Karpas-422 (cell line): Measurements from ENCODE around the gene MPPED2. TPM values are rescaled to one million over a fixed set of nuclear protein-coding genes. Genes with fewer than 3 reads are reported as not detected.

Experiments used
- DNase-seq: peaks from one replicate; pipeline ENCODE4 v3.0.0-alpha.2; 2015
- H2AFZ ChIP-seq: fragments of 200-600 bp; sonication (generic); 2 replicates; pipeline ENCODE4 v1.6.1; 2014; ENCODE audit warnings: antibody characterized with exemption, low read length, mixed read lengths
- H3K27ac ChIP-seq: fragments of 200-600 bp; sonication (generic); 2 replicates; pipeline ENCODE4 v1.5.1; 2014; ENCODE audit warnings: mild to moderate bottlenecking, low read length, moderate library complexity
- H3K27me3 ChIP-seq: fragments of 200-600 bp; sonication (generic); 2 replicates; pipeline ENCODE4 v1.6.1; 2014; ENCODE audit warnings: low read length, mixed read lengths
- H3K36me3 ChIP-seq: fragments of 200-600 bp; sonication (generic); 2 replicates; pipeline ENCODE4 v1.6.1; 2014; ENCODE audit warnings: low read length, mixed read lengths; ENCODE audit not compliant: insufficient read depth
- H3K4me1 ChIP-seq: fragments of 200-600 bp; sonication (generic); 2 replicates; pipeline ENCODE4 v1.6.1; 2014; ENCODE audit warnings: mild to moderate bottlenecking, low read length, mixed read lengths
- H3K4me2 ChIP-seq: fragments of 200-600 bp; sonication (generic); 2 replicates; pipeline ENCODE4 v1.6.1; 2014; ENCODE audit warnings: low read length, low read depth, mild to moderate bottlenecking; ENCODE audit not compliant: poor library complexity, severe bottlenecking
- H3K4me3 ChIP-seq: fragments of 200-600 bp; sonication (generic); 2 replicates; pipeline ENCODE4 v1.5.1; 2014; ENCODE audit warnings: mild to moderate bottlenecking, antibody characterized with exemption, low read length, mixed read lengths
- H3K79me2 ChIP-seq: fragments of 200-600 bp; sonication (generic); 2 replicates; pipeline ENCODE4 v1.6.1; 2014; ENCODE audit warnings: mild to moderate bottlenecking, low read length, mixed read lengths
- H3K9ac ChIP-seq: fragments of 200-600 bp; sonication (generic); 2 replicates; pipeline ENCODE4 v1.6.0; 2014; ENCODE audit warnings: low read length
- H3K9me2 ChIP-seq: fragments of 200-600 bp; sonication (generic), shearing (Covaris generic); replicated peaks from 2 replicates; pipeline ENCODE4 v1.6.0; 2014; ENCODE audit warnings: mild to moderate bottlenecking, low read length, moderate library complexity; ENCODE audit not compliant: insufficient read depth
- H3K9me3 ChIP-seq: fragments of 300-700, 200-600 bp; sonication (generic); 2 replicates; pipeline ENCODE4 v1.6.1; 2014; ENCODE audit warnings: low read length, mixed read lengths
- H4K20me1 ChIP-seq: fragments of 200-600 bp; sonication (generic); 2 replicates; pipeline ENCODE4 v1.6.1; 2014; ENCODE audit warnings: mild to moderate bottlenecking, antibody characterized with exemption, low read length, low read depth; ENCODE audit not compliant: insufficient read depth
- total RNA-seq: library from RNA; depleted of rRNA; stranded (reverse); fragments of >200 nt; shearing (Covaris generic); gene quantifications from 2 replicates; pipeline ENCODE4 v1.2.3, GENCODE V29; 2014; ENCODE audit warnings: low replicate concordance

Gene MPPED2
- total RNA-seq, 1 experiment from 2014 or later, result not detected

DNA sequence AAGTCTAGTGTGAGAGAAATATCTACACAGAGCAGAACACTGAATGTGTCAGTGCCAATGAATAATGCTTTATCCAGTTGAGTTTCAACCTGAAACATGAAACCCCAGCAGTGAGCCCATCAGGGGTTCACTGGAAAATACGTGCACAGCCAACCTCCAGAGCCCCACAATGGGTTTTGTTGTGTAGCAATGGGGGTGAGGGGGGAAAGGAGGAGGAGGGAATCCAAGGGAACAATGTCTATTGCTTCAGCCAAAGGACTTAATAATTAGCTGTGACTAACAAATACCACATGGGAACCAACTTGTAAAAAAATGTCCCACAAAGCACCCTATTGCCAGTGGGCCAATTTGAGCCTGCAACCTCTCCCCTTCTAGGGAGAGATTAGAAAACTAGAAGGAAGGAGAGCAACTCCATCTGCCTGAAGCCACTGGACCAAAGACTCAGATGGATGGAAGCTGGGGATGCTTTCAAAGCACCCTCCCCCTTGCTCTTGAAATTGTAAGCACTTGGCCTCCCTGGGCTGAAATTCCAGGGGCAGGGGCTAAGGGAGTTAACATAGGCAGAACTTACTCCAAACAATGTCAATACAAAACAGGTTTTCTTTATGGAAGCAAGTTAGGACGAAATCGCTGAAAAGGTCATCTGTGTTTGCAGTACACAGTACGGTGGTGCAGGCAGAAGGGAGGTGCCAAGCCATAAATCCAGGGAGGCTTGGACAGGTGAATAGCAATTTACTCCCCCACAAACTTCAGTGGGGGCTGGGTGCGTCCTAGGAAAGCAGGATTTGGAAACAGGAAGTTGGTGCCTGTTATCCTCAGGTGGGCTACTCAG is 163.5 kb downstream of the MPPED2 start:
- no peak overlapping the region for H3K27ac ChIP-seq
- H2AFZ ChIP-seq, result no peak overlapping the region
- no peak overlapping the region for H3K4me2 ChIP-seq
- no peak overlapping the region for H3K4me3 ChIP-seq
- H4K20me1 ChIP-seq, result no peaks in the 10 kb centered on the region
- no peaks in the 10 kb centered on the region for H3K79me2 ChIP-seq
- H3K27me3 ChIP-seq, result no peaks in the 10 kb centered on the region
- DNase-seq, result no peak
- no peak overlapping the region for H3K9ac ChIP-seq
- no peaks in the 10 kb centered on the region for H3K9me3 ChIP-seq
- no peaks in the 10 kb centered on the region for H3K9me2 ChIP-seq
- H3K36me3 ChIP-seq, result no peaks in the 10 kb centered on the region
- no peaks in the 10 kb centered on the region for H3K4me1 ChIP-seq

DNA sequence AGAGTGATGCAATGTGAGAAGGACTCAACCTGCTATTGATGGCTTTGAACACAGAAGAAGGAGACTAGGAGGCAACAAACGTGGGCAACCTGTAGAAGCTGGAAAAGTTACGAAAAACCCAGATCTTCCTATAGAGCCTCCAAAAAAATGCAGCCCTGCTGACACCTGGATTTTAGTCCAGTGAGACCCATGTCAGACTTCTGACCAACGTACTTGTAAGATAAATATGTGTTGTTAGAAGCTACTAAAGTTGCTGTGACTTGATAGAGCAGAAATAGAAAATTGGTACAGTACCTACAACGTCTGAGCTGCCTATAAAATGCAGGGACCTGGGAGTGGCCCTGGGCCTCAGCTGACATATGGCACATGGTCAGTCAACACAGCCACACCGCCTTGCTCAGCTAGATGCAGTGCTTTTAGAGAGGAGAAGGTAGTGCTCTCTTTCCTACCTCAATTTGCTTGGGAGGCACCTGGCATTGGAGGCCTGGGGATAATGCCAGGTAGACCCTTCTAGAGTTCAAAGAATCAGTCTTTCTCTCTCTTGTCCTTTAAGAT is 165.8 kb downstream of the MPPED2 start:
- no peaks in the 10 kb centered on the region for H3K36me3 ChIP-seq
- H4K20me1 ChIP-seq, result no peaks in the 10 kb centered on the region
- H2AFZ ChIP-seq, result no peak overlapping the region
- DNase-seq, result no peak
- H3K27ac ChIP-seq, result no peak overlapping the region
- H3K9me2 ChIP-seq, result no peaks in the 10 kb centered on the region
- H3K4me2 ChIP-seq, result no peak overlapping the region
- H3K27me3 ChIP-seq, result 0 out of 2 replicates have a peak, but pooled peaks cover 3% of the 10 kb centered on the region
- no peaks in the 10 kb centered on the region for H3K4me1 ChIP-seq
- H3K9me3 ChIP-seq, result no peaks in the 10 kb centered on the region
- H3K79me2 ChIP-seq, result no peaks in the 10 kb centered on the region
- no peak overlapping the region for H3K4me3 ChIP-seq
- no peak overlapping the region for H3K9ac ChIP-seq

DNA sequence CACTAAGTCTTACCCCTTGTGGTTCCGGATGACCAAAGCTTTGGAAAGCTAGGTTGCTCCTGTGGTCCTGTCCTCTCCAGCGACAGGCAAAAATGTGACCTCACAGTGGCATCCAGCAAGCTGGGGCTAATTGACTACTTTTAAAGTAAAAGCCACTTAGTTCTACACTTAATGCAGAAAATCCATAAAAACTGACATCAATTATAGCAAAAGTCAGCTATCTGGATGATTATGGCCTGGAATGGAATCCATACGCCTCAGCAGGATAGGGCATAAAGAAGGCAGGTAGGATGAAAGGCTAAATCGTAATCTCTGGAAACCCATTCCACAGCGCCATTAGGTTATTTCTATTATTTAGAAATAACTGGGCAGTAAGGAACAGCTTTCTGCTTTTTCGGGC is 171.3 kb downstream of the MPPED2 start:
- H3K27me3 ChIP-seq, result 0 out of 2 replicates have a peak, but pooled peaks cover 3% of the 10 kb centered on the region
- no peaks in the 10 kb centered on the region for H3K79me2 ChIP-seq
- H3K9ac ChIP-seq, result no peak overlapping the region
- H3K9me3 ChIP-seq, result no peaks in the 10 kb centered on the region
- H3K4me2 ChIP-seq, result no peak overlapping the region
- no peaks in the 10 kb centered on the region for H3K36me3 ChIP-seq
- H3K9me2 ChIP-seq, result no peaks in the 10 kb centered on the region
- H3K4me1 ChIP-seq, result no peaks in the 10 kb centered on the region
- no peak overlapping the region for H3K4me3 ChIP-seq
- H3K27ac ChIP-seq, result no peak overlapping the region
- no peak overlapping the region for H2AFZ ChIP-seq
- H4K20me1 ChIP-seq, result no peaks in the 10 kb centered on the region
- DNase-seq, result no peak

DNA sequence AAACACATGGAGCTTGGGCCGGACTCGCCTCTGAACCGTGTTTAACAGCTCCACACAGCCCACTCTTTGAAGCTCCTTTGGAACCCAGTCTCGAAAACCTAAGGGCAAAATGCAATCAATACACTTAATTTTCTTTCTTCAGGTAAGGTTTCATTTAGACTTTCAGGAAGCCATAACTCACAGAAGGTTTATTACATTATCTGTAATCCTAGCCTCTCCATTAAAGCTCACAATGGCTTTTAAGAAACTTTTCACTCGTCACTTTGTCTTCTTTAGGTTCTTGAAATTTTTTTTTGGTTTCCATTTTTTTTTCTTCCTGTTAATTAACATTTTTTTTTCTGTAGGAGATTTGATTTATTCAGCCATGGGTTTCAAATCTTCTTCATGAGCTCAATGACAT is 171.9 kb downstream of the MPPED2 start:
- Histone ChIP-seq H3K79me2 (no peaks in the 10 kb centered on the region), H3K4me1 (no peaks in the 10 kb centered on the region), H3K9ac (no peak overlapping the region), H3K27ac (no peak overlapping the region), H4K20me1 (no peaks in the 10 kb centered on the region), H2AFZ (no peak overlapping the region), H3K4me3 (no peak overlapping the region), H3K9me3 (no peaks in the 10 kb centered on the region), H3K9me2 (no peaks in the 10 kb centered on the region), H3K36me3 (no peaks in the 10 kb centered on the region), H3K4me2 (no peak overlapping the region), H3K27me3 (0 out of 2 replicates have a peak, but pooled peaks cover 3% of the 10 kb centered on the region)
- DNase-seq, result no peak

DNA sequence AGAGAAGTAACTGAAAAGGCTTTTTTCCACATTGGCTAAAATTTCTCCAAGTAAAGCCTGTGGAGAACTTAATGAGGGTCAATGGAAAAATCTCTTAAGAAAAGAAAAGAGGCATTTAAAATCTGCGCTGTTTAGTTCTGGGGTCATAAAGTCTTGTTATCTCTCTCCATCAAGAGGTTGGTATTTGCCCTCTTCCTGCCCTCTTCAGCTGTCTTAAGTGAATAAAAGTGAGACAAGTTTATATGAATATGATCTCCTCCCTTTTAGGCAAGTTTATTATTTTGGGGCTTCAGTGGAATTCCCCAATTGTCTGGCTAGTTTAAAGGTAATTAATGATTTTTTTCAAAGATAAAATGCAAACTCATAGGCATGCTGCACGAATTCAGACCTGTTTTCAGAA is 173.6 kb downstream of the MPPED2 start:
- Histone ChIP-seq H4K20me1 (no peaks in the 10 kb centered on the region), H3K79me2 (no peaks in the 10 kb centered on the region), H3K9ac (no peak overlapping the region), H3K4me1 (no peaks in the 10 kb centered on the region), H3K9me3 (no peaks in the 10 kb centered on the region), H2AFZ (no peak overlapping the region), H3K27ac (no peak overlapping the region), H3K36me3 (no peaks in the 10 kb centered on the region), H3K27me3 (0 out of 2 replicates have a peak, but pooled peaks cover 3% of the 10 kb centered on the region), H3K4me3 (no peak overlapping the region), H3K9me2 (no peaks in the 10 kb centered on the region), H3K4me2 (no peak overlapping the region)
- DNase-seq, result no peak

DNA sequence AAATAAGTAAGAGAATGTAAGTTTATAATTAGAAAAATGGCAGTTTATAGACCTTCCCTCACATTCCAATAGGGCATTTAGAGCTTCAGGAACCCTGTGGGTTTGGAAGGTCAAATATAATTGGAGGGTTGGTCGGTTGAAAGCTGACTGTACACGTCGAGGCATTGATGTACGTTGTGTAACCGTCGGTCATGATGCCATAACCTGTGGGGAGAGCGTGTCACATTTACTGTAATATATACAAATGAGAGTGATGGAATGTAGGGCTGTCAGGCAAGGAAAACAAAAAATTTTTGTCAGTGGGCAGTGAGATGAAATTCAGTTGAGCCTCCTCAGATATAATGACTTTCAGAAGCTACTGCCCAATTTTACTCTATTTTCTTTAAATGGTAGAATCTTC is 174.8 kb downstream of the MPPED2 start:
- no peak overlapping the region for H3K4me3 ChIP-seq
- H3K27ac ChIP-seq, result no peak overlapping the region
- no peaks in the 10 kb centered on the region for H3K36me3 ChIP-seq
- no peak overlapping the region for H2AFZ ChIP-seq
- H3K4me1 ChIP-seq, result no peaks in the 10 kb centered on the region
- no peaks in the 10 kb centered on the region for H3K9me3 ChIP-seq
- H3K27me3 ChIP-seq, result 0 out of 2 replicates have a peak, but pooled peaks cover 3% of the 10 kb centered on the region
- H3K4me2 ChIP-seq, result no peak overlapping the region
- H3K9me2 ChIP-seq, result no peaks in the 10 kb centered on the region
- H3K79me2 ChIP-seq, result no peaks in the 10 kb centered on the region
- H4K20me1 ChIP-seq, result no peaks in the 10 kb centered on the region
- DNase-seq, result no peak
- no peak overlapping the region for H3K9ac ChIP-seq

DNA sequence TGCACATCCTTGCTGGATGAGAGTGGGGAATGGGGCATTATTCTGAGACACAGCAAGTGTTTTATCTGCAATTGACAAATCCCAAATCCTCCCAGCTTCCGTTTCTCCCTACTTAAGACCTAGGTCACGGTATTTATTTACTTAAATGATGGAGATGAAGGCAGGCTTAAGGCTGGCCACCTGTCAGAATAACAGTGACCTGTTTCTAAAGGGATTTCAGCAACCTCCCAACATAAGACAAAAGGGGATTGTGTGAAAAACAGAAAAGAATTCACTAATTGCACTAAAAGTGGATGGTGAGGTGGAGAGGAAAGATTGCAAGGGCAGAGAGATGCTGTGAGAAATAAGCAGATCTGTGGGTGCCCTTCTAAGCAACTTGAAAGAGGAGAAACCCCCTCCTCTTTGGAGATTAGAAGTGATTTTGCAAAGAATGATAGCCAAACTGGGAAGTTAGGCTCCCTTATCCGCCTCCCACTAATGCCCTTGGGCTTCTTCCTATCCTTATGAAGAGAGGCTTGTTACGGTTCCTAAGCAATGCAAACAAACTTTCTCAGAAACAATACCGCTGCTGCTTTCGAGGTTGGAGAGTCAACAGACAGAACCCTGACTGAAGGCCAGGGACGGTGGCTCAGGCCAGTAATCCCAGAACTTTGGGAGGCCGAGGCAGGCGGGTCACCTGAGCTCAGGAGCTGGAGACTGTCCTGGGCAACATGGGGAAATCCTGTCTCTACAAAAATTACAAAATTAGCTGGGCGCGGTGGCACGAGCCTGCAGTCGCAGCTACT is 179.0 kb downstream of the MPPED2 start:
- DNase-seq, result no peak
- H3K9me2 ChIP-seq, result no peaks in the 10 kb centered on the region
- H3K4me2 ChIP-seq, result no peak overlapping the region
- no peaks in the 10 kb centered on the region for H3K27me3 ChIP-seq
- H3K9me3 ChIP-seq, result no peaks in the 10 kb centered on the region
- H4K20me1 ChIP-seq, result no peaks in the 10 kb centered on the region
- no peak overlapping the region for H3K27ac ChIP-seq
- no peaks in the 10 kb centered on the region for H3K4me1 ChIP-seq
- H2AFZ ChIP-seq, result no peak overlapping the region
- H3K79me2 ChIP-seq, result no peaks in the 10 kb centered on the region
- no peaks in the 10 kb centered on the region for H3K36me3 ChIP-seq
- H3K9ac ChIP-seq, result no peak overlapping the region
- H3K4me3 ChIP-seq, result no peak overlapping the region

DNA sequence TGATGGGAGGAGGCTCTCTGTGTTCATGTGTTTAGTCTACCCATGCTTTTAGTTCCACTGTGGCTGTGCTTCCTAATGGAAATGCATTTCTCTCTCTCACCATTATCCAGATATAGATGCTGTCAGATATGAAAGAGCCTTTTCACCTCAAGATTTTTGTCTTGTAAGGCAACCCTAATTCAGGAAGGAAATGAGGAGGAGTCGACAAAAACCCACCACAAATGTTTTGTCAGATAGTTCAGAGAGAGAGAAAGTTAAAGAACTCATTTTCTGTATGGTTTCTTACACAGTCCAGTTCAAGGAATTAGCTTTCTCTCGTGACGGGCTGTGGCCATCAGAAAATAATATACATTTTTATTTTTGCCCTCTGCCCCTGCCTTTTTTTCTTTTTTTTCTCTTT is 180.8 kb downstream of the MPPED2 start:
- Histone ChIP-seq H3K9ac (no peak overlapping the region), H3K4me3 (no peak overlapping the region), H3K36me3 (no peaks in the 10 kb centered on the region), H3K27ac (no peak overlapping the region), H3K9me3 (no peaks in the 10 kb centered on the region), H3K9me2 (no peaks in the 10 kb centered on the region), H4K20me1 (no peaks in the 10 kb centered on the region), H3K79me2 (no peaks in the 10 kb centered on the region), H3K27me3 (no peaks in the 10 kb centered on the region), H2AFZ (no peak overlapping the region), H3K4me1 (no peaks in the 10 kb centered on the region), H3K4me2 (no peak overlapping the region)
- no peak for DNase-seq
